SK-N-SH (cell line): ENCODE data around the gene FGGY.
A peak's percentile ranks its signal among the peaks of the same experiment; 100 is the strongest.

Source experiments
- FOSL2 ChIP-seq: IDR thresholded peaks from 2 replicates; pipeline ENCODE4 v1.4.0; 2012; ENCODE audit warnings: low read depth, mild to moderate bottlenecking, moderate library complexity, borderline replicate concordance
- GABPA ChIP-seq: IDR thresholded peaks from 2 replicates; pipeline ENCODE4 v1.4.0; 2012; ENCODE audit warnings: low read depth, mild to moderate bottlenecking
- JUND ChIP-seq: IDR thresholded peaks from 2 replicates; pipeline ENCODE4 v1.4.0; 2012
- MXI1 ChIP-seq: IDR thresholded peaks from 2 replicates; pipeline ENCODE4 v1.6.1; 2012; ENCODE audit warnings: mild to moderate bottlenecking, low read depth, low read length, improper control_type of control experiment
- POLR2AphosphoS5 ChIP-seq: IDR thresholded peaks from 2 replicates; pipeline ENCODE4 v1.6.1; 2012; ENCODE audit warnings: low read depth, low read length
- RAD21 ChIP-seq: IDR thresholded peaks from 2 replicates; pipeline ENCODE4 v1.6.1; 2012; ENCODE audit warnings: mild to moderate bottlenecking, low read length
- RCOR1 ChIP-seq: fragments of 150-350 bp; IDR thresholded peaks from 2 replicates; pipeline ENCODE4 v1.6.1; 2017; ENCODE audit warnings: antibody characterized with exemption, low read length
- RFX5 ChIP-seq: IDR thresholded peaks from 2 replicates; pipeline ENCODE4 v1.6.1; 2012; ENCODE audit warnings: mild to moderate bottlenecking, improper control_type of control experiment, low read length
- SIN3A ChIP-seq: IDR thresholded peaks from 2 replicates; pipeline ENCODE4 v1.6.1; 2012; ENCODE audit warnings: low read depth, mild to moderate bottlenecking, low read length, moderate library complexity, borderline replicate concordance
- TF ChIP-seq, protein P1 (sequence below): fragments of 200-600 bp; sonication (generic); IDR thresholded peaks from 2 replicates; pipeline ENCODE4 v1.6.1; 2017; ENCODE audit warnings: antibody characterized with exemption, mild to moderate bottlenecking, moderate library complexity
- TF ChIP-seq, protein P2 (sequence below): fragments of 150-350 bp; IDR thresholded peaks from 2 replicates; pipeline ENCODE4 v1.6.1; 2016; ENCODE audit warnings: mild to moderate bottlenecking, low read depth, low read length

DNA sequence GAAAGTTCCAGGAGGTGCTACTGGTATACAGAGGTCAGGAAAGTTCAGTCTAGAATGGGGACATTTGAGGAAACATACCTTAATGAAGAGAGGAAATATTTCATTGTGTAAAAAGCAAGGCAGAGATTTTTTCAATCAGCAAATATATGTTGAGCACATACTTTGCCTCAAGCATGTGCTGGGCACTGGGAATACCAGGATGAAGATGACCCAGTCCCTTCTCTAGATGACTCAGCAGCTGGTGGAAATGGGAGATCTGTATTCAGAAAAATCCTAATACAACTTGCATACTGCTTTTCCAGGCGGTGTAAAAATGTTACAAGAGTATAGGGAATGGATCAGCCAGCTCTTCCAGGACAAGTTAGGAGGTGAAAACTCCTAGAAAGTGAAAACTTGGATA is 229.3 kb downstream of the FGGY start:
- TF ChIP-seq, protein P1, sequence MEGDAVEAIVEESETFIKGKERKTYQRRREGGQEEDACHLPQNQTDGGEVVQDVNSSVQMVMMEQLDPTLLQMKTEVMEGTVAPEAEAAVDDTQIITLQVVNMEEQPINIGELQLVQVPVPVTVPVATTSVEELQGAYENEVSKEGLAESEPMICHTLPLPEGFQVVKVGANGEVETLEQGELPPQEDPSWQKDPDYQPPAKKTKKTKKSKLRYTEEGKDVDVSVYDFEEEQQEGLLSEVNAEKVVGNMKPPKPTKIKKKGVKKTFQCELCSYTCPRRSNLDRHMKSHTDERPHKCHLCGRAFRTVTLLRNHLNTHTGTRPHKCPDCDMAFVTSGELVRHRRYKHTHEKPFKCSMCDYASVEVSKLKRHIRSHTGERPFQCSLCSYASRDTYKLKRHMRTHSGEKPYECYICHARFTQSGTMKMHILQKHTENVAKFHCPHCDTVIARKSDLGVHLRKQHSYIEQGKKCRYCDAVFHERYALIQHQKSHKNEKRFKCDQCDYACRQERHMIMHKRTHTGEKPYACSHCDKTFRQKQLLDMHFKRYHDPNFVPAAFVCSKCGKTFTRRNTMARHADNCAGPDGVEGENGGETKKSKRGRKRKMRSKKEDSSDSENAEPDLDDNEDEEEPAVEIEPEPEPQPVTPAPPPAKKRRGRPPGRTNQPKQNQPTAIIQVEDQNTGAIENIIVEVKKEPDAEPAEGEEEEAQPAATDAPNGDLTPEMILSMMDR = no peak
- no peak for TF ChIP-seq MXI1
- TF ChIP-seq RFX5 = no peak
- 0 out of 2 replicates have a peak, but pooled peaks have one; percentile 11 for TF ChIP-seq JUND
- no peak for TF ChIP-seq SIN3A
- TF ChIP-seq FOSL2 = peak; percentile 43; the same call in 1 of the 2 replicates
- TF ChIP-seq POLR2AphosphoS5 = no peak
- TF ChIP-seq RAD21 = no peak
- TF ChIP-seq, protein P2, sequence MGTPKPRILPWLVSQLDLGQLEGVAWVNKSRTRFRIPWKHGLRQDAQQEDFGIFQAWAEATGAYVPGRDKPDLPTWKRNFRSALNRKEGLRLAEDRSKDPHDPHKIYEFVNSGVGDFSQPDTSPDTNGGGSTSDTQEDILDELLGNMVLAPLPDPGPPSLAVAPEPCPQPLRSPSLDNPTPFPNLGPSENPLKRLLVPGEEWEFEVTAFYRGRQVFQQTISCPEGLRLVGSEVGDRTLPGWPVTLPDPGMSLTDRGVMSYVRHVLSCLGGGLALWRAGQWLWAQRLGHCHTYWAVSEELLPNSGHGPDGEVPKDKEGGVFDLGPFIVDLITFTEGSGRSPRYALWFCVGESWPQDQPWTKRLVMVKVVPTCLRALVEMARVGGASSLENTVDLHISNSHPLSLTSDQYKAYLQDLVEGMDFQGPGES = no peak
- no peak for TF ChIP-seq RCOR1
- no peak for TF ChIP-seq GABPA
